Body of pancreas (tissue), 4 donors: ENCODE results near the gene CCDC85C. TPM values are rescaled to one million over a fixed set of nuclear protein-coding genes. Genes with fewer than 3 reads are reported as not detected.

Source experiments
- ATAC-seq: fragments of 150-250 bp; one replicate; pipeline ENCODE4 v1.9.1; 2016
- DNase-seq, 4 donors: peaks; one replicate each; pipeline ENCODE4 v3.0.0-alpha.2; 2019
- H3K27ac ChIP-seq, 4 donors: fragments of 200-600 bp; sonication (generic); 1 replicate in 3 of 4; 2 replicates in 1 of 4; pipeline versions ENCODE4 v1.5.1 to v1.6.1; 2016 to 2019; ENCODE audit warnings: mild to moderate bottlenecking in 1 of 4, mixed read lengths in 1 of 4, moderate library complexity in 1 of 4
- H3K27me3 ChIP-seq, 2 donors: fragments of 200-600 bp; sonication (generic); one replicate each; pipeline ENCODE4 v1.6.0; 2016; ENCODE audit warnings: mild to moderate bottlenecking in 1 of 2
- H3K36me3 ChIP-seq, 2 donors: fragments of 200-600 bp; sonication (generic); replicated peaks in 1 of 2; 2 replicates each; pipeline ENCODE4 v1.5.1; 2016; ENCODE audit warnings: low read depth in 2 of 2; ENCODE audit not compliant: insufficient read depth in 1 of 2
- H3K4me1 ChIP-seq: fragments of 200-600 bp; sonication (generic); one replicate; pipeline ENCODE4 v1.6.0; 2016
- H3K4me3 ChIP-seq, 2 donors: fragments of 200-600 bp; sonication (generic); 1 replicate in 1 of 2; 2 replicates in 1 of 2; pipeline ENCODE4 v1.5.1; 2016 to 2019
- H3K9me3 ChIP-seq, 3 donors: fragments of 200-600 bp; sonication (generic); 1 replicate in 2 of 3; 2 replicates in 1 of 3; pipeline ENCODE4 v1.5.1; 2016
- CTCF ChIP-seq, 7 experiments: fragments of 450-650 bp in 4 of 7; fragments of 200-600 bp in 3 of 7; sonication (generic) in 3 of 7; IDR thresholded peaks; one replicate each; pipeline ENCODE4 v1.5.1; 2016 to 2019; ENCODE audit warnings: antibody characterized with exemption in 7 of 7
- POLR2A ChIP-seq, 3 donors: fragments of 450-650 bp; IDR thresholded peaks; one replicate each; pipeline ENCODE4 v1.6.1; 2016; ENCODE audit warnings: antibody characterized with exemption in 3 of 3, mild to moderate bottlenecking in 2 of 3
- WGBS, 2 donors: methylation state at CpG; one replicate each; pipeline ENCODE4 v1.1.5; 2017; 5-methylcytosine and 5-hydroxymethylcytosine counted together
- intact Hi-C: fragments of 100-400 bp; cut with DNase I; formaldehyde crosslinking; loops from one replicate; pipeline ENCODE4 v1.15.1; 2023
- small RNA-seq: library from RNA; depleted of rRNA; stranded (forward); fragments of <200 nt; gene quantifications from one replicate; pipeline ENCODE3, GENCODE V24; 2016
- total RNA-seq, 2 donors: library from RNA; depleted of rRNA; stranded (reverse); fragments of >200 nt; gene quantifications; one replicate each; pipeline ENCODE4 v1.1.0, GENCODE V29; 2016

The CCDC85C gene
- total RNA-seq, 2 donors from 2014 or later = 8.9 to 10.1 TPM

DNA sequence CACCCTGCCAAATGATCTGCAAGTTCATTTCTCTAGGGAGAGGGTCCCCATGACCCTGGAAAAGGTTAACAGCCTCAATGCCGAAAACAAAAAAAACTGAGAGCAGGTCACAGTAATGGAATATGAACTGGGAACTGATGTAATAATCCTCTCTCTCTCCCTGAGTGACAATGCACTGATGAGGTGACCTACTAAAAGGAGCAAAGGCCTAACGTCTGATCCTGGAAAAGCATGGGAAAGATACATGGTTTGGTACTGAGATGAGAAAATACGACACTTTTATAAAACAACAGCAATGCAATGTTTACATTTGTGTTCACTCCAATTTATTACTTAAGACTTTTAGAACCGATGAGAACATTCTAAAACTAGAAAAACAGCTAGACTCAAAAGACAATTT, 151.0 kb downstream of the CCDC85C start:
- no peak overlapping the region for H3K27ac ChIP-seq
- no peaks in the 10 kb centered on the region for H3K4me1 ChIP-seq
- H3K4me3 ChIP-seq = no peak overlapping the region
- no peak for DNase-seq
- 84 to 86% methylated on average over 4 of the region's 4 CpGs for WGBS, 2 donors
- no peaks in the 10 kb centered on the region for H3K9me3 ChIP-seq
- intact Hi-C loops = no loop called here
- peaks cover 0 to 11% of the 10 kb centered on the region in 2 donors for H3K36me3 ChIP-seq
- H3K27me3 ChIP-seq = no peaks in the 10 kb centered on the region
- no peak for TF ChIP-seq CTCF (IDR thresholded peaks at IDR 0.05)
- TF ChIP-seq POLR2A (IDR thresholded peaks at IDR 0.05) = no peak
- ATAC-seq = no peak

GRCh38 chr14:99451234-99451633, 152.8 kb downstream of the CCDC85C start:
- DNase-seq (no peak), ATAC-seq (no peak)
- Histone ChIP-seq H3K36me3 (peaks cover 0 to 11% of the 10 kb centered on the region in 2 donors), H3K27me3 (no peaks in the 10 kb centered on the region), H3K4me3 (no peak overlapping the region), H3K4me1 (peaks cover 4% of the 10 kb centered on the region), H3K27ac (no peak overlapping the region), H3K9me3 (no peaks in the 10 kb centered on the region)
- TF ChIP-seq CTCF (IDR thresholded peaks at IDR 0.05) (no peak), POLR2A (IDR thresholded peaks at IDR 0.05) (no peak)
- intact Hi-C loops = no loop called here
- WGBS, 2 donors = 96 to 97% methylated on average over 5 of the region's 5 CpGs

DNA sequence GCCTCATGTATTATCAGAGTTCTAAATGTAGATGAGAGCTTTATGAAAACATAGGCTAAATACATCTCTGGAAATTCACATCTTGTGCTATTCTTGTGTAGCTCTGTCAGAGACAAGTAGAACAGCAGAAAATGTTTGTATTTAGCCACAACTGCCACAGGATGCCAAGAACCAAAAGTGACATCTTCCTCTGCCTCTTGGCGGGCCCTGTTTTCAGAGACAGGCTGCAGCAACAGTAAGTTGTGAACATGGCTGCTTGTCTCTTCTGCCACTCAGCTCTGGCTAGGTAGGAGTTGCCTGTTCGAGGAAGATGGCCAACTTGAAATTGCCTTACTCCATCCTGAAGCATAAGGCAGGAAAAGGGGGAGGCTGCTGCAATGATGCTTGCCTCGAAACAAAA, 153.7 kb downstream of the CCDC85C start:
- Histone ChIP-seq H3K36me3 (peaks cover 0 to 11% of the 10 kb centered on the region in 2 donors), H3K4me1 (peaks cover 4% of the 10 kb centered on the region), H3K4me3 (no peak overlapping the region), H3K27me3 (no peaks in the 10 kb centered on the region), H3K27ac (no peak overlapping the region), H3K9me3 (no peaks in the 10 kb centered on the region)
- WGBS, 2 donors = 87 to 98% methylated on average over 3 of the region's 3 CpGs
- TF ChIP-seq POLR2A (IDR thresholded peaks at IDR 0.05) = no peak
- no peak for TF ChIP-seq CTCF (IDR thresholded peaks at IDR 0.05)
- ATAC-seq = no peak
- no peak for DNase-seq
- intact Hi-C loops = no loop called here

Small RNAs within 50 kb of the gene (small RNA-seq; reads per million reads assigned to genes)
- not detected for gene RF00019

Other genes with a start within 250 kb of the CCDC85C start
- 10 to 100 TPM; 34.6 to 39.4 TPM for gene SETD3, start 123.3 kb downstream of the CCDC85C start, total RNA-seq
- 1 to 10 TPM; 5.3 to 9.6 TPM for gene CCNK, start 122.8 kb downstream of the CCDC85C start, total RNA-seq
- gene HHIPL1, start 40.9 kb upstream of the CCDC85C start, total RNA-seq = under 1 TPM; under 0.01 to 0.26 TPM
- gene CYP46A1, start 80.1 kb upstream of the CCDC85C start, total RNA-seq = 1 to 10 TPM; 1.3 to 4.9 TPM
- 10 to 100 TPM; 23.6 to 34.6 TPM for gene EML1, start 189.2 kb upstream of the CCDC85C start, total RNA-seq